Caco-2 (cell line): ENCODE data around the gene RAPGEFL1. TPM values are rescaled to one million over a fixed set of nuclear protein-coding genes. Genes with fewer than 3 reads are reported as not detected.
A peak's percentile ranks its signal among the peaks of the same experiment; 100 is the strongest.
"Not testable (repeated sequence)": the region's sequence is repeated elsewhere in the genome, so short reads cannot be mapped to it uniquely, and the experiment has no call there.

Source experiments
- BruUV-seq: library from RNA; stranded (reverse); fragments of 400-500 nt; replicated peaks from 2 replicates; lab custom pipeline; 2021; lab: Mats Ljungman, UMichigan
- CTCF ChIA-PET: fragments of 300-600 bp; sonication (Branson Sonifier 250); formaldehyde crosslinking; loops from one replicate; lab custom pipeline; 2022; ENCODE audit warnings: antibody characterized with exemption; lab: Charles Lee
- POLR2A ChIA-PET: fragments of 300-600 bp; sonication (Branson Sonifier 250); formaldehyde crosslinking; loops from one replicate; lab custom pipeline; 2022; ENCODE audit warnings: antibody characterized with exemption; lab: Charles Lee
- DNase-seq, 2 experiments: peaks; one replicate each; pipeline versions ENCODE4 v3.0.0 to v3.0.0-alpha.2; 2020 to 2022
- H3K27me3 ChIP-seq: replicated peaks from 2 replicates; pipeline ENCODE4 v1.6.0; 2011; ENCODE audit warnings: low read length; ENCODE audit not compliant: control insufficient read depth, insufficient read depth
- H3K36me3 ChIP-seq: 2 replicates; pipeline ENCODE4 v1.5.1; 2011; ENCODE audit warnings: low read length; ENCODE audit not compliant: control insufficient read depth, insufficient read depth
- H3K4me1 ChIP-seq: fragments of 250-450 bp; sonication (Bioruptor Pico); 2 replicates; pipeline ENCODE4 v1.5.1; 2020; ENCODE audit warnings: mild to moderate bottlenecking
- H3K4me3 ChIP-seq: 2 replicates; pipeline ENCODE4 v1.5.1; 2011; ENCODE audit warnings: low read depth, mild to moderate bottlenecking, control low read depth, low read length
- H3K9me3 ChIP-seq: fragments of 250-450 bp; sonication (Bioruptor Pico); 2 replicates; pipeline ENCODE4 v1.5.1; 2020; ENCODE audit warnings: mild to moderate bottlenecking, moderate library complexity
- H3K27ac Mint-ChIP-seq: one replicate; pipeline ENCODE4 v1.8.0; 2022; ENCODE audit warnings: mixed read lengths; ENCODE audit not compliant: unreplicated experiment
- H3K27me3 Mint-ChIP-seq: one replicate; pipeline ENCODE4 v1.8.0; 2022; ENCODE audit warnings: mixed read lengths; ENCODE audit not compliant: insufficient read depth, unreplicated experiment
- H3K36me3 Mint-ChIP-seq: one replicate; pipeline ENCODE4 v1.8.0; 2022; ENCODE audit warnings: mild to moderate bottlenecking, mixed read lengths; ENCODE audit not compliant: insufficient read depth, unreplicated experiment
- H3K4me1 Mint-ChIP-seq: one replicate; pipeline ENCODE4 v1.8.0; 2022; ENCODE audit warnings: low read depth, mixed read lengths; ENCODE audit not compliant: unreplicated experiment
- H3K4me3 Mint-ChIP-seq: one replicate; pipeline ENCODE4 v1.8.0; 2022; ENCODE audit warnings: mild to moderate bottlenecking, moderate library complexity, mixed read lengths; ENCODE audit not compliant: unreplicated experiment
- H3K9me3 Mint-ChIP-seq: one replicate; pipeline ENCODE4 v1.8.0; 2022; ENCODE audit warnings: mixed read lengths; ENCODE audit not compliant: unreplicated experiment
- CTCF ChIP-seq, 2 experiments: fragments of 200-600 bp in 1 of 2; IDR thresholded peaks; 1 replicate in 1 of 2; 2 replicates in 1 of 2; pipeline versions ENCODE4 v1.5.1 to v1.8.0; 2011 to 2022; ENCODE audit warnings: antibody characterized with exemption in 1 of 2, control low read depth in 1 of 2, inconsistent platforms in 1 of 2, low read depth in 1 of 2, low read length in 1 of 2, mild to moderate bottlenecking in 1 of 2, moderate library complexity in 1 of 2; ENCODE audit not compliant: insufficient read depth in 1 of 2, severe bottlenecking in 1 of 2, unreplicated experiment in 1 of 2
- intact Hi-C: fragments of 100-400 bp; cut with micrococcal nuclease; formaldehyde crosslinking; loops from one replicate; pipeline ENCODE4 v1.10.0; 2022; ENCODE audit not compliant: unreplicated experiment
- total RNA-seq: library from RNA; stranded (reverse); gene quantifications from 2 replicates; pipeline ENCODE4 v1.2.3, GENCODE V29; 2022

The RAPGEFL1 gene
- total RNA-seq, 1 experiment from 2014 or later = 15.0 TPM

DNA sequence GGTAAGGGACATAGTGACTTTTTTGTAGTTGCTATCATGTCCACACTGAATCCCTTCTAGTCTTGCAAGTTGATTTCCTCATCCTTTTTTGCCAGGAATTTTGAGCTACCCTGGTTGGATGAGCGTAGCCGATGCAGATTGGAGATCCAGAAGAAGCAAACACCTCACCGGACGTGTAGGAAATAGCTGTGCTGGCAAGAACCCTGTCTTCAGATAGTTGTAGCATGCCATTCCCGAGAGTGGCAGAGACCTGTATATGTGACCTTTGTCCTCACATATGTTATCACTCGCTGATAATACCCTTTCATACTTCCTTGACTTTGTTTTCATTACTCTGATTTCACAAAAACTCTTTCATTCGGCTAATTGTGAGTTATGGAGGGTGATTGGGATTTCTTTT, 43.1 kb upstream of the RAPGEFL1 start:
- peaks cover 32% of the 10 kb centered on the region for H3K4me1 Mint-ChIP-seq
- no peak overlapping the region for H3K4me3 Mint-ChIP-seq
- intact Hi-C loops = no loop called here
- H3K27me3 ChIP-seq = no peaks in the 10 kb centered on the region
- H3K36me3 ChIP-seq = peaks cover 12% of the 10 kb centered on the region
- peaks cover 94% of the 10 kb centered on the region for H3K36me3 Mint-ChIP-seq
- DNase-seq = peak in 1 of 2 experiments; percentile 10
- no peaks in the 10 kb centered on the region for H3K9me3 Mint-ChIP-seq
- H3K9me3 ChIP-seq = no peaks in the 10 kb centered on the region
- no TSS peak for BruUV-seq
- H3K4me1 ChIP-seq = peaks cover 17% of the 10 kb centered on the region
- H3K27ac Mint-ChIP-seq = peak overlapping the region; percentile 45
- no peak overlapping the region for H3K4me3 ChIP-seq
- H3K27me3 Mint-ChIP-seq = no peaks in the 10 kb centered on the region
- POLR2A ChIA-PET = interaction anchor here (0.5 kb wide), 1 partner anchor 10 kb away, joined by 7 read pairs; no protein-coding TSS in a partner anchor
- TF ChIP-seq CTCF (IDR thresholded peaks at IDR 0.05; ENCODE audit: insufficient read depth in 1 of 2, low read depth in 1 of 2, low read length in 1 of 2, severe bottlenecking in 1 of 2, unreplicated experiment in 1 of 2) = no peak
- CTCF ChIA-PET = interaction anchor here (0.8 to 1.0 kb wide), 2 partner anchors 21 to 34 kb away, joined by 3 to 7 read pairs; no protein-coding TSS in a partner anchor

DNA sequence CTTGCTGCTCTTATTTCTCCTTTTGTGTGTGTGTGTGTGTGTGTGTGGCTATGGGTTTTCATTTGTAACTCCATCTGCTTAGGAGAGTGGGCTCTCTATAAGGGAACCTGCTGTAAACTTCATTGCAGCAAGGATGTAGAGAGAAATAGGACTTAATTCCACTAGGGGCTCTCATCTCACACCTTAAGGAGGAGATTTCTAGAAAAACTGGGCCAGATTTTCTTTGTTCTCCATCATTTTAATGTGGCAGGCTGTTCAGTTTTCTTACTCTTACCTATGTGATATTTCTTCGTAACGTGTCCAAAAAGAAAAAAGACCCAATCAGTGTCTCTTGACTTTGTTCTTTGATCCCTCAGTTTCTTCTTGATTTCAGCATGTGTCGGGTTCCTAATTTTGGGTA, 41.5 kb upstream of the RAPGEFL1 start:
- Histone ChIP-seq H3K4me3 (no peak overlapping the region), H3K4me1 (peaks cover 17% of the 10 kb centered on the region), H3K9me3 (no peaks in the 10 kb centered on the region), H3K36me3 (peaks cover 5% of the 10 kb centered on the region; the same call in 1 of the 2 replicates), H3K27me3 (no peaks in the 10 kb centered on the region)
- BruUV-seq = no TSS peak
- DNase-seq = no peak
- TF ChIP-seq CTCF (IDR thresholded peaks at IDR 0.05; ENCODE audit: insufficient read depth in 1 of 2, low read depth in 1 of 2, low read length in 1 of 2, severe bottlenecking in 1 of 2, unreplicated experiment in 1 of 2) = no peak
- Mint-ChIP-seq H3K27me3 (no peaks in the 10 kb centered on the region), H3K4me1 (peaks cover 29% of the 10 kb centered on the region), H3K9me3 (no peaks in the 10 kb centered on the region), H3K27ac (no peak overlapping the region), H3K36me3 (peaks cover 89% of the 10 kb centered on the region), H3K4me3 (no peak overlapping the region)
- intact Hi-C loops = no loop called here
- POLR2A ChIA-PET = no interaction called here
- CTCF ChIA-PET = no interaction called here

- peaks cover 74% of the 10 kb centered on the region for H3K36me3 Mint-ChIP-seq
- intact Hi-C loops = loop anchor here (1.0 kb wide), 1 partner anchor 26 kb away; no protein-coding TSS in a partner anchor
Observed at GRCh38 chr17:40139566-40140058, 37.7 kb upstream of the RAPGEFL1 start.

DNA sequence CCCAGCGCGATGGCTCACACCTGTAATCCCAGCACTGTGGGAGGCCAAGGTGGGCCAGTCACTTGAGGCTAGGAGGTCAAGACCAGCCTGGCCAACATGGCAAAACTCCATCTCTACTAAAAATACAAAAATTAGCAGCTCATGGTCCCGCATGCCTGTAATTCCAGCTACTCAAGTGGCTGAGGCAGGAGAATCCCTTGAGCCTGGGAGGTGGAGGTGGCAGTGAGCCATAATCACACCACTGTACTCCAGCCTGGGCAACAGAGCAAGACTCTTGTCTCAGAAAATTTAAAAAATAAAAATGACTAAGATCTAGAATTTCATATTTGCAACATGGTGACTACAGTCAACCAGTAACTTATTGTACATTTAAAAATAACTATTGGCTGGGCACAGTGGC, 34.1 kb upstream of the RAPGEFL1 start:
- H3K9me3 Mint-ChIP-seq, H3K27me3 Mint-ChIP-seq, DNase-seq, H3K4me1 ChIP-seq, POLR2A ChIA-PET, CTCF ChIA-PET, H3K4me3 ChIP-seq, H3K36me3 ChIP-seq, intact Hi-C loops, H3K4me3 Mint-ChIP-seq, H3K27ac Mint-ChIP-seq, H3K9me3 ChIP-seq, H3K4me1 Mint-ChIP-seq, H3K27me3 ChIP-seq, BruUV-seq: not testable (repeated sequence)
- peaks cover 70% of the 10 kb centered on the region for H3K36me3 Mint-ChIP-seq

More at GRCh38 chr17:40139566-40140058, 37.7 kb upstream of the RAPGEFL1 start:
- TF ChIP-seq CTCF (IDR thresholded peaks at IDR 0.05; ENCODE audit: insufficient read depth in 1 of 2, low read depth in 1 of 2, low read length in 1 of 2, severe bottlenecking in 1 of 2, unreplicated experiment in 1 of 2) = no peak
- H3K27me3 Mint-ChIP-seq = no peaks in the 10 kb centered on the region
- H3K27ac Mint-ChIP-seq = peak overlapping the region; percentile 97
- CTCF ChIA-PET = interaction anchor here (0.7 to 2.2 kb wide), 7 partner anchors 25 to 178 kb away, joined by 3 to 12 read pairs (median 6); partner anchors contain the start of gene NR1D1
- TSS peak; percentile 68 for BruUV-seq
- H3K36me3 ChIP-seq = peaks cover 2% of the 10 kb centered on the region; the same call in 1 of the 2 replicates
- H3K9me3 ChIP-seq = no peaks in the 10 kb centered on the region
- H3K27me3 ChIP-seq = no peaks in the 10 kb centered on the region
- peaks cover 9% of the 10 kb centered on the region for H3K4me1 Mint-ChIP-seq
- peaks cover 8% of the 10 kb centered on the region; the same call in 1 of the 2 replicates for H3K4me1 ChIP-seq
- no peaks in the 10 kb centered on the region for H3K9me3 Mint-ChIP-seq
- peak overlapping the region; percentile 95 for H3K4me3 Mint-ChIP-seq
- POLR2A ChIA-PET = interaction anchor here (0.6 to 2.9 kb wide), 11 partner anchors 15 to 177 kb away, joined by 3 to 39 read pairs (median 5); partner anchors contain the start of genes MSL1, NR1D1, PSMD3 and WIPF2
- H3K4me3 ChIP-seq = peak overlapping the region; percentile 53
- no peak for DNase-seq
